ENCODE results near the gene NUP43. TPM values are rescaled to one million over a fixed set of nuclear protein-coding genes. Genes with fewer than 3 reads are reported as not detected.

NUP43 gene
- total and polyA plus RNA-seq, 2 of the 13 experiments (the other 11 are each of a cell fraction or from before 2014, with no cell fraction given), result 38.9 to 85.1 TPM

GRCh38 chr6:149751239-149751638 is 4.9 kb upstream of the NUP43 start:
- Histone ChIP-seq H4K20me1 (ENCODE audit: insufficient read depth, low read length) (peaks cover 33% of the 10 kb centered on the region), H3K27ac (ENCODE audit: extremely low read length, insufficient read depth, low read length) (peak overlapping the region; percentile 93), H3K4me2 (ENCODE audit: low read depth, low read length) (peak overlapping the region; percentile 96), H3K79me2 (ENCODE audit: insufficient read depth, low read length) (peaks cover 68% of the 10 kb centered on the region), H3K27me3 (ENCODE audit: control insufficient read depth in 1 of 2, insufficient read depth in 2 of 2, low read length in 2 of 2) (no peaks in the 10 kb centered on the region; a peak in 1 of 5 replicates), H3K9me3 (ENCODE audit: low read length) (no peaks in the 10 kb centered on the region), H3K4me1 (ENCODE audit: insufficient read depth, low read length) (peaks cover 69% of the 10 kb centered on the region), H3K9ac (ENCODE audit: insufficient read depth, low read depth, low read length) (peak overlapping the region; percentile 95; the same call in 1 of the 2 replicates), H3K4me3 (replicated peaks in 1 of 3; ENCODE audit: insufficient read depth in 1 of 3, low read depth in 2 of 3, low read length in 3 of 3) (peak overlapping the region; percentile 70 to 96 (median 95); a peak in 5 of 6 replicates), H2AFZ (ENCODE audit: low read length) (no peak overlapping the region), H3K36me3 (replicated peaks in 1 of 2; ENCODE audit: control insufficient read depth in 1 of 2, insufficient read depth in 2 of 2, low read length in 2 of 2) (peaks cover 0 to 6% of the 10 kb centered on the region in 2 experiments; a peak in 1 of 5 replicates)
- no peak for ATAC-seq
- WGBS (ENCODE audit: low lambda C conversion rate), result 62% methylated on average over 8 of the region's 8 CpGs
- DNase-seq (ENCODE audit: low spot score), result no peak
- CTCF ChIA-PET (ENCODE audit: low intra/inter-chr PET ratio, low total read pairs), result no interaction called here
- no TSS peak for BruUV-seq (replicated peaks)
- intact Hi-C loops (cut with micrococcal nuclease; ENCODE audit: unreplicated experiment), result no loop called here
- FAIRE-seq, result no peak
- POLR2A ChIA-PET, result interaction anchor here (7.6 kb wide), 1 partner anchor 34 kb away, joined by 77 read pairs; the partner anchor contains the start of gene LATS1
- in situ Hi-C loops (cut with HindIII; ENCODE audit: extremely low pct_ligation_motif_present, low pct_unique_long_range_greater_than_20kb), result no loop called here
- TF ChIP-seq ZNF160 (CRISPR knock-in tag; IDR thresholded peaks at IDR 0.05) (no peak), HDAC1 (CRISPR knock-in tag; IDR thresholded peaks at IDR 0.05) (0 out of 2 replicates have a peak, but pooled peaks have one; percentile 18), ZNF10 (CRISPR knock-in tag; IDR thresholded peaks at IDR 0.05; ENCODE audit: borderline replicate concordance, low read depth) (no peak), SAP130 (CRISPR knock-in tag; IDR thresholded peaks at IDR 0.05; ENCODE audit: low read depth) (no peak)

GRCh38 chr6:149750136-149750609 is 3.8 kb upstream of the NUP43 start:
- Histone ChIP-seq H3K9ac (ENCODE audit: insufficient read depth, low read depth, low read length) (peak overlapping the region; percentile 95), H3K79me2 (ENCODE audit: insufficient read depth, low read length) (peaks cover 68% of the 10 kb centered on the region), H3K4me1 (ENCODE audit: insufficient read depth, low read length) (peaks cover 65% of the 10 kb centered on the region), H2AFZ (ENCODE audit: low read length) (no peak overlapping the region), H4K20me1 (ENCODE audit: insufficient read depth, low read length) (peaks cover 30% of the 10 kb centered on the region), H3K4me3 (replicated peaks in 1 of 3; ENCODE audit: insufficient read depth in 1 of 3, low read depth in 2 of 3, low read length in 3 of 3) (peak overlapping the region; percentile 70 to 96 (median 95)), H3K9me3 (ENCODE audit: low read length) (no peaks in the 10 kb centered on the region), H3K36me3 (replicated peaks in 1 of 2; ENCODE audit: control insufficient read depth in 1 of 2, insufficient read depth in 2 of 2, low read length in 2 of 2) (peaks cover 0 to 2% of the 10 kb centered on the region in 2 experiments; a peak in 1 of 5 replicates), H3K27ac (ENCODE audit: extremely low read length, insufficient read depth, low read length) (peak overlapping the region; percentile 93), H3K4me2 (ENCODE audit: low read depth, low read length) (peak overlapping the region; percentile 96), H3K27me3 (ENCODE audit: control insufficient read depth in 1 of 2, insufficient read depth in 2 of 2, low read length in 2 of 2) (no peaks in the 10 kb centered on the region; a peak in 1 of 5 replicates)
- no peak for FAIRE-seq
- ChIA-PET POLR2A (interaction anchor here (0.8 to 7.6 kb wide), 7 partner anchors 8 to 184 kb away, joined by 3 to 77 read pairs (median 7); partner anchors contain the start of genes GINM1 and LATS1), CTCF (ENCODE audit: low intra/inter-chr PET ratio, low total read pairs) (no interaction called here)
- in situ Hi-C loops (cut with HindIII; ENCODE audit: extremely low pct_ligation_motif_present, low pct_unique_long_range_greater_than_20kb) (no loop called here), intact Hi-C loops (cut with micrococcal nuclease; ENCODE audit: unreplicated experiment) (no loop called here)
- under 1% methylated on average over 15 of the region's 25 CpGs for WGBS (ENCODE audit: low lambda C conversion rate)
- no TSS peak for BruUV-seq (replicated peaks)
- peak; percentile 67 for ATAC-seq
- DNase-seq (ENCODE audit: low spot score), result peak; percentile 80
- TF ChIP-seq ZNF652 (CRISPR knock-in tag; IDR thresholded peaks at IDR 0.05; ENCODE audit: borderline replicate concordance, low read depth) (no peak), ZNF569 (CRISPR knock-in tag; IDR thresholded peaks at IDR 0.05; ENCODE audit: borderline replicate concordance) (no peak), ZNF713 (CRISPR knock-in tag; IDR thresholded peaks at IDR 0.05) (no peak), KDM5A (IDR thresholded peaks at IDR 0.05; ENCODE audit: borderline replicate concordance, low read length) (peak; percentile 46; the same call in 1 of the 2 replicates), IKZF1 (IDR thresholded peaks at IDR 0.05) (no peak), ZNF24 (IDR thresholded peaks at IDR 0.05) (no peak), UBTF (CRISPR knock-in tag; IDR thresholded peaks at IDR 0.05) (no peak), SNAI1 (CRISPR knock-in tag; IDR thresholded peaks at IDR 0.05; ENCODE audit: borderline replicate concordance) (no peak), E2F1 (CRISPR knock-in tag; IDR thresholded peaks at IDR 0.05) (no peak; the same call in 1 of the 2 replicates), ZEB1 (IDR thresholded peaks at IDR 0.05; ENCODE audit: insufficient replicate concordance, low read depth) (no peak), ZNF224 (CRISPR knock-in tag; IDR thresholded peaks at IDR 0.05) (0 out of 2 replicates have a peak, but pooled peaks have one; percentile 36), FOXM1 (CRISPR knock-in tag; IDR thresholded peaks at IDR 0.05) (0 out of 2 replicates have a peak, but pooled peaks have one; percentile 4)

Data from HepG2 (cell line).